Skin epidermis (tissue), 12 donors: ENCODE data around the gene AMH.

Source experiments
- H3K27ac ChIP-seq, 21 experiments: fragments of 200-600 bp; sonication (generic) in 11 of 21; one replicate each; pipeline ENCODE4 v1.5.0; 2020; ENCODE audit warnings: mild to moderate bottlenecking in 3 of 21, inconsistent platforms in 2 of 21, moderate library complexity in 2 of 21
- H3K4me3 ChIP-seq, 7 experiments: fragments of 200-600 bp; sonication (generic) in 2 of 7; one replicate each; pipeline ENCODE4 v1.5.0; 2020; ENCODE audit warnings: inconsistent platforms in 2 of 7, mild to moderate bottlenecking in 2 of 7, moderate library complexity in 1 of 7

AMH gene

DNA sequence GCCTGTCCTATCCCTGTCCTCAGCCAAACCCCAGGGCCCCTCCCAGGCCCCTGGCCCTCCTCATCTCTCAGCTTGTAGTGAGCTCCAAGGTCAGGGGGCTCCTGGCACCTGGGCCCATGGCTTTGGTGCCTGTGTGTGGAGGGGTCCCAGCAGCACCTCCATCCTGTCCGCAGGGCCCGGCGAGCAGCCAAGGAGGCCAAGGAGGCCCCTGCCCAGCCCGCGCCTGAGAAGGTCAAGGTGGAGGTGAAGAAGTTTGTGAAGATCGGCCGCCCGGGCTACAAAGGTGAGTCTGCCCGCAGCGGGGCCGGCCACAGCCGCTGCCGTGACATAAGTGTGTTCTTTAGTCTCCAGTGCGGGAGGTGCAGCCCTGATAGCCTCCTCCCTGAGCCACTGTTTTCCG lies 3.9 kb upstream of the AMH start:
- no peak overlapping the region for H3K4me3 ChIP-seq
- H3K27ac ChIP-seq: no peak overlapping the region

DNA sequence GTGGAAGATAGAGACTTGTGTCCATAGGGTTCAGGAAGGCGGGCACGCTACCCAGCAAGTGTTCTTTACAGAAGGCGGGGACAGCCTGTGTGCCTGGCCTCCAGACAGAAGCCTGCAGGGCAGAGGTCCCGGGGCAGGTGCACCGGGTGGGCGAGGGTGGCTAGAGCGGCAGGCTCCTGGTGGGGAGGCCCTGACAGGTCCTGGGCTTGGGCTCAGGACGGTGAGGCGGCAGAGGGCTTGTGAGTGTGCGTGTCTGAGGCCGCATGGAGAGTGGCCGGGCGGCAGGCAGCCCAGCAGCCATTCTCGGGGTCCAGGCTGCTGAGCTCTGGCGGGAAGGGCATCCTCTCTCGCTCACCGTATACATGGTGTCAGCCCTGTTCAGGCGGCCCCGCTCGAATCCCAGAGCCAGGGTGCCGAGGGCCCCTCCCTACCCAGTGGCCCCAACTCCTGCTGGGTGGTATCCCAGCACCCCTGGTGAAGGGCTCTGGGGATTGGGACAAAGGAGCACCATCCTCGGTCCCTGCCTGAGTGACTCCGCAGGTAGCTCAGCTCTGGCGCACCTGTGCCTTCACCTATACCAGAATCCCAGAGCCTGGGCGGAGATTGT lies 3.0 kb upstream of the AMH start:
- Histone ChIP-seq H3K27ac (no peak overlapping the region), H3K4me3 (no peak overlapping the region)

DNA sequence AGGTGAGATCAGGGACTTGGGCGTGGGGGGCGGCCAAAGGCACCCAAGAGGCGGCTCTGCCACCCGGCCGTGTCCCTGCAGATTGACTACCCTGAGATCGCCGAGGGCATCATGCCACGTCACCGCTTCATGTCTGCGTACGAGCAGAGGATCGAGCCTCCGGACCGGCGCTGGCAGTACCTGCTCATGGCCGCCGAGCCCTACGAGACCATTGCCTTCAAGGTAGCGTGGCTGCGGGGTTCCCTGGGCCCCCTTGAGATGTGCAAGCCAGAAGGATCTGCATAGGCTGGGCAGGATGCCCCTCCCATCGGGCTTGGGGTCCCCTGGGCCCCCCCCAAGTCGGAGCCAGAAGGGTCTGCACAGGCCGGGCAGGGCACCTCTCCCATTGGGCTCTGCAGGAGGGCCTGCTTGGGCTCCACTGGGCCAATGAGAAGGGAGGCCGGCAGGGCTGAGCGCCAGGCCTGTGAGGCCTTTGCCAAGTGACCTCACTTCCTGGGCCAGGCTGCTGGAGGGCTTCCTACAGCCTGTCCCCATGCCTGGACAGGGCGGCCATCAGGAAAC lies 2.2 kb upstream of the AMH start:
- H3K4me3 ChIP-seq: no peak overlapping the region
- no peak overlapping the region for H3K27ac ChIP-seq

DNA sequence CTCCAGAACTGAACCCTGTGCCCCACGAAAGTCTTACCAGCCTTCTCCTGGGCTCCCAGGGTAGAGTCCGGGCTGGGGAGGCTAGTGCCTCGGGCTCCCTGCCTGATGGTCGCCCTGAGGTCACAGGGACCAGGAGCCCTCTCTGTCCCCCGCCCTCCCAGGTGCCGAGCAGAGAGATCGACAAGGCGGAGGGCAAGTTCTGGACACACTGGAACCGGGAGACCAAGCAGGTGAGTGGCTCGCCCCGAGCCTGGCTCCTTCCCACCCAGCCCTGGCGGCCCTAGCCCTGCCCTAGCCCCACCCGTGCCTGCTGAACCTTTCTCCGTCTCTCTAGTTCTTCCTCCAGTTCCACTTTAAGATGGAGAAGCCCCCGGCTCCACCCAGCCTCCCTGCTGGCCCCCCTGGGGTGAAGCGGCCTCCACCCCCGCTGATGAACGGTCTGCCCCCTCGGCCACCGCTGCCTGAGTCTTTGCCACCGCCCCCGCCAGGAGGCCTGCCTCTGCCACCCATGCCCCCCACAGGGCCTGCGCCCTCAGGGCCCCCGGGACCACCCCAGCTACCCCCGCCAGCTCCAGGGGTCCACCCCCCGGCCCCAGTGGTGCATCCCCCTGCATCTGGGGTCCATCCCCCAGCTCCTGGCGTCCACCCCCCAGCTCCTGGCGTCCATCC lies 1.6 kb upstream of the AMH start:
- no peak overlapping the region for H3K4me3 ChIP-seq
- H3K27ac ChIP-seq: no peak overlapping the region

DNA sequence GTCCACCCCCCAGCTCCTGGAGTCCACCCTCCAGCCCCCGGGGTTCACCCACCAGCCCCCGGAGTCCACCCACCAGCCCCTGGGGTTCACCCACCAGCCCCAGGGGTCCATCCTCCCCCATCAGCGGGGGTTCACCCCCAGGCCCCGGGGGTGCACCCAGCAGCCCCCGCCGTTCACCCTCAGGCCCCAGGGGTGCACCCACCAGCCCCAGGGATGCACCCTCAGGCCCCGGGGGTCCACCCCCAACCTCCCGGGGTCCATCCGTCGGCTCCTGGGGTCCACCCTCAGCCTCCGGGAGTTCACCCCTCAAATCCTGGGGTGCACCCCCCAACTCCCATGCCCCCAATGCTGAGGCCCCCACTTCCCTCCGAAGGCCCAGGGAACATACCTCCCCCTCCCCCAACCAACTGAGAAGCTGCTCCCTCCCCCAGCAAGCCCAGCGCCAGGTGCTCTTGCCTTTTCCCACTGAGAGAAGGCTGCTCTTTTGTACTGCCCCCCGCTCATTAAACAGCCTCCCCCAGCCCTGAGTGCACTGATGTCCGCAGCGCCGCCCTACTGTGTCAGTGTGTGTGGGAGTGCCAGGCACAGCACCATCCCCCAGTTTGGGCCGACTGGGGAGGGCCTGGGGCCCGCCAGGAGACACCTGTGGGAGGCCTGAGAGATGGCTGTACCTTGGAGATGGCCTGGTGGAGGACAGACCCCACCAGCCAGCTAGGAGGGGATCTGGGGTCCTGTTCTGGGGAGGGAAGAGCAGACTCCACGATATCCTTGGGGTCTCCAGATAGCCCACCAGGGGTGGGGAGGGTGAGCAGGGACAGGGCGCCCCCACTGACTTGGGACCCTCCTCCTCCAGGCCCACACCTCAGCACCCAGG lies 750 bp upstream of the AMH start:
- no peak overlapping the region for H3K4me3 ChIP-seq
- H3K27ac ChIP-seq: no peak overlapping the region

DNA sequence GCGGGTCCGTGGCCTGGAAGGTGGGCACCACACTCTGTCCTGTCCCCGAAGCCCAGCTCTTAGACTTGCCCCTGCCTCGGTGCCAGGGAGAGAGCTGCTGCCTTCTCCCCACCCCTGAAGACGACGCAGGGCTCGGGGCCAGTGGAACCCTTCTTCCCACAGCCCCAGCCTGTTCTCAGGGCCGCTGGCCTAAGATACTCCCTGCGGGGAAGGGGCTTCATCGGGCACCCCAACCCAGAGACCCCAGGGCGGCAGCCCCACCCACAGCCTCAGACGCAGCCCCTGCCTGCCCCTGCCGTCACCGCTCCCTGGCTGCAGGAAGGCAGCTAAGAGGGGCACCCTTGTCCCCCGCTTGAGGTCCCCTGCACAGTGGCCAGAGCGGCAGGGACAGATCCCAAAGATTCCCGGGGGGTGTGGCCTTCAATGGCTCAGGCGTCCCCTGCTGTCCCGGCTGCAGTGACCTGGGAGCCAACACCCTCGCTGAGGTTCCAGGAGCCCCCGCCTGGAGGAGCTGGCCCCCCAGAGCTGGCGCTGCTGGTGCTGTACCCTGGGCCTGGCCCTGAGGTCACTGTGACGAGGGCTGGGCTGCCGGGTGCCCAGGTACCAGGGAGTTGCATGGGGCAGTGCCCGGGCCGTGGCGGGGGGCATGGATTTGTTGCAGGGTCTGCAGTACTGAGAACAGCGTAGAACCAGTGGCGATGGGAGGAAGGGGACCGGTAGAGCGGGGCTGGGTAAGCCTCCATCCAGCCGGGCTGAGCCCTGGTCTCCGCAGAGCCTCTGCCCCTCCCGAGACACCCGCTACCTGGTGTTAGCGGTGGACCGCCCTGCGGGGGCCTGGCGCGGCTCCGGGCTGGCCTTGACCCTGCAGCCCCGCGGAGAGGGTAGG lies 1.0 kb downstream of the AMH start:
- Histone ChIP-seq H3K4me3 (no peak overlapping the region), H3K27ac (no peak overlapping the region)

DNA sequence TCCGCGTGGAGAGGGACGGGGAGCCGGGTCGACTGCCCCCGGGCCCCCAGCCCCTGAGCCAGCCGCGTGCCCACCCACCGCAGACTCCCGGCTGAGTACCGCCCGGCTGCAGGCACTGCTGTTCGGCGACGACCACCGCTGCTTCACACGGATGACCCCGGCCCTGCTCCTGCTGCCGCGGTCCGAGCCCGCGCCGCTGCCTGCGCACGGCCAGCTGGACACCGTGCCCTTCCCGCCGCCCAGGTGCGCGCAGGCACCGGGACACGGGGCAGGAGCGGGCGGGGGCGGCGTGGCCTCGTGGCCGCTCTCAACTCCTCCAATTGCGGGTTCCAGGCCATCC lies 1.6 kb downstream of the AMH start:
- no peak overlapping the region for H3K27ac ChIP-seq
- peak overlapping the region in 1 of 7 experiments; percentile 15 for H3K4me3 ChIP-seq

DNA sequence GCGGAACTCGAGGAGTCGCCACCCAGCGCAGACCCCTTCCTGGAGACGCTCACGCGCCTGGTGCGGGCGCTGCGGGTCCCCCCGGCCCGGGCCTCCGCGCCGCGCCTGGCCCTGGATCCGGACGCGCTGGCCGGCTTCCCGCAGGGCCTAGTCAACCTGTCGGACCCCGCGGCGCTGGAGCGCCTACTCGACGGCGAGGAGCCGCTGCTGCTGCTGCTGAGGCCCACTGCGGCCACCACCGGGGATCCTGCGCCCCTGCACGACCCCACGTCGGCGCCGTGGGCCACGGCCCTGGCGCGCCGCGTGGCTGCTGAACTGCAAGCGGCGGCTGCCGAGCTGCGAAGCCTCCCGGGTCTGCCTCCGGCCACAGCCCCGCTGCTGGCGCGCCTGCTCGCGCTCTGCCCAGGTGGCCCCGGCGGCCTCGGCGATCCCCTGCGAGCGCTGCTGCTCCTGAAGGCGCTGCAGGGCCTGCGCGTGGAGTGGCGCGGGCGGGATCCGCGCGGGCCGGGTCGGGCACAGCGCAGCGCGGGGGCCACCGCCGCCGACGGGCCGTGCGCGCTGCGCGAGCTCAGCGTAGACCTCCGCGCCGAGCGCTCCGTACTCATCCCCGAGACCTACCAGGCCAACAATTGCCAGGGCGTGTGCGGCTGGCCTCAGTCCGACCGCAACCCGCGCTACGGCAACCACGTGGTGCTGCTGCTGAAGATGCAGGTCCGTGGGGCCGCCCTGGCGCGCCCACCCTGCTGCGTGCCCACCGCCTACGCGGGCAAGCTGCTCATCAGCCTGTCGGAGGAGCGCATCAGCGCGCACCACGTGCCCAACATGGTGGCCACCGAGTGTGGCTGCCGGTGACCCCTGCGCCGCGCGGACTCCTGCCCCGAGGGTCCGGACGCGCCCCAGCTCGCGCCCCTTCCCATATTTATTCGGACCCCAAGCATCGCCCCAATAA lies 2.3 kb downstream of the AMH start:
- H3K27ac ChIP-seq: no peak overlapping the region
- H3K4me3 ChIP-seq: peak overlapping the region in 2 of 7 experiments; percentile 15 to 21

DNA sequence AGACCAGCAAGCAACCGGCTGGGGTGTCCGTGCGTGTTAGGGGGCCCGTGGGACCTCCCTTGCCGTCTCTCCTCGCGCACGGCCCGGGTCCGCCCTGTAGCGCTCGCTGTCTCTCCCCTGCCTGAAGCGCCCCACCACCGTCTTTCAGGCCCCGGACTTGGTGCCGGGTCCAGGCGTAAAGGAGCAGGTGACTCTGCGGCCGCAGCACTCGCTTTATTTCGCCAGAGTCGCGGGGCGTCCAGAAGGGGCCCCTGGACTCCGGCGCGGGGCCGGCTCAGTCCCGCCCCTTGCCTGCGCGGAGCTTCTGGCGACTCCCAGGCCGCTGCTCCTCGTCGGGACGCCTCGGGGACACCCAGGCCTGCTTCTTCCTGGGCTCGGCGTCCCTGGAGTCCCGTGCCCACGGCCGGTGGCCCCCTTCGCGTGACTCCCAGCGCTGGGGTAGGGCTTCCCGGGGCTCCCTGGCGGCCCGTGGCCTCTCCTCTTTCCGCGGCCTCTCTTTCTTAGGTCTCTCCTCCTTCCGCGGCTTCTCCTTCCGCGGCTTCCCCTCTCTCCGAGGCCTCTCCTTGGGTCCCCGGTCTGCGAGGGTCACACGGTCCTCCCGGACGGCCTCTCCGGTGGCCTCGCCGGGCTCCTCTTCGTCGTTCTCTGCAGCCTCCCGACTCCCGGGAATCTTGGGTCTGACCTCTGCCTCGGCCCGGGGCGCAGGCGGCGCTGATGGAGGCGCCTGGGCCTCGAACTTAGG lies 3.1 kb downstream of the AMH start:
- Histone ChIP-seq H3K27ac (no peak overlapping the region), H3K4me3 (peak overlapping the region in 4 of 7 experiments; percentile 5 to 21 (median 14))

DNA sequence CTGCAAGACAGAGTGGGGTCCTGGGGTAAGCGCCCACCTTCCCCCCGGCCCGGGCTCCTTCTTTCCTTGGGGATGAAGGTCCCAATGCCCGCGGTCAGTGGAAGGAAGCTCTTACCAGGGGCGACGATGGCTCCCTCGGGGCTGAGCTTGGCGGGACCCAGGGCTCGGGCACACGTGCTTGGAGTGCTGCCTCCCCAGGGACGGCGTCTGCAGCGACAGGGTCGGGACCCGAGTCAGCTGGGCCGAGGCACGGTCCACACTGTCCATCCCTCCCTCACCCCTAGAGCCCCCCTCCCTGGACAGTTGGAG lies 3.6 kb downstream of the AMH start:
- peak overlapping the region in 1 of 21 experiments; percentile 22 for H3K27ac ChIP-seq
- H3K4me3 ChIP-seq: peak overlapping the region in 4 of 7 experiments; percentile 5 to 21 (median 17)

DNA sequence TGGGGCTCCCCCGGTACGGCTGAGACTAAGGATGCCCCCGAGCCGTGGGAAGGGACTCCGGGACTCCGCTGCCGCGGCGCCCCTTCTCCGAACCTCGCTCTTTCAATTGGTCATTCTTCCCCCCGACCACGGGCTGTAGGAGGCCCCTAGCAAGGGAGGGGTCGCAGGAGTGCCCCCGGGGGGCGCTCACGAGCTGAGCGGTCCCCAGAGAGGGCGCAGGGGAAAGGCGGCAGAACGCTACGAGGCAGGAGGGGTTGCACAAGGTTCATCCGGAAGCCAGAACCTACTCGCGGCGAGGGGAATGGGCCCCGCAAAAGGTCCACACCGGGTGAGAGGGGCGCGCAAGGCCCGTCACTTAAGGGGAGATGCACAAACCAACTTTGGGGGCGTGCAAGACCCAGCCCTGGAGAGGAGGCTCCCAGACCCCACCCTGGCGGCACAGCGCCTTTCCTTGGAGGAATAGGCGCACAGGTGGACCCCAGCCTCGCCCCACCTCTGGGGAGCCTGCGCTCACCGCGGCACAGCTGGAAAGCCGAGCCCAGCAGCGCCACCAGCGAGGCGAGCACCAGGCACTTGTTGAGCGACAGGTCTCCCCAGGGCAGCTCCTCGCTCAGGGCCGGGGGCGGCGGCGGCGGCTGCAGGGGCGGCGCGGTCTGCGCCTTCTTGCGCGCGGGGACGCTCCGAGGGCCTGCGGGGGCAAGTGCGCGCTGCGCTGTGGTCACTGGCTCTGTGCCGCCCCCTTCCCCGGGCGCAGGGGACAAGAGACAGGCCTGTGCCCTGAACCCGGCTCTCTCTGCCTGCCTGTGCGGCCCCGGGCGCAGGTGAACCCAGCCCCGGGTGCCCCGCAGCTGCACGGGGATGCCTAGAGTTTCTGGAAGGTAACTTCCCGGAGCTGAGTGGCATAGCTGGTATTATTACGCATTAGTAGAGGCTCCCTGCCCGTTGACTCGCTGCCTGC lies 4.3 kb downstream of the AMH start:
- Histone ChIP-seq H3K4me3 (peak overlapping the region in 3 of 7 experiments; percentile 5 to 21 (median 11)), H3K27ac (peak overlapping the region in 2 of 21 experiments; percentile 22 to 34)

DNA sequence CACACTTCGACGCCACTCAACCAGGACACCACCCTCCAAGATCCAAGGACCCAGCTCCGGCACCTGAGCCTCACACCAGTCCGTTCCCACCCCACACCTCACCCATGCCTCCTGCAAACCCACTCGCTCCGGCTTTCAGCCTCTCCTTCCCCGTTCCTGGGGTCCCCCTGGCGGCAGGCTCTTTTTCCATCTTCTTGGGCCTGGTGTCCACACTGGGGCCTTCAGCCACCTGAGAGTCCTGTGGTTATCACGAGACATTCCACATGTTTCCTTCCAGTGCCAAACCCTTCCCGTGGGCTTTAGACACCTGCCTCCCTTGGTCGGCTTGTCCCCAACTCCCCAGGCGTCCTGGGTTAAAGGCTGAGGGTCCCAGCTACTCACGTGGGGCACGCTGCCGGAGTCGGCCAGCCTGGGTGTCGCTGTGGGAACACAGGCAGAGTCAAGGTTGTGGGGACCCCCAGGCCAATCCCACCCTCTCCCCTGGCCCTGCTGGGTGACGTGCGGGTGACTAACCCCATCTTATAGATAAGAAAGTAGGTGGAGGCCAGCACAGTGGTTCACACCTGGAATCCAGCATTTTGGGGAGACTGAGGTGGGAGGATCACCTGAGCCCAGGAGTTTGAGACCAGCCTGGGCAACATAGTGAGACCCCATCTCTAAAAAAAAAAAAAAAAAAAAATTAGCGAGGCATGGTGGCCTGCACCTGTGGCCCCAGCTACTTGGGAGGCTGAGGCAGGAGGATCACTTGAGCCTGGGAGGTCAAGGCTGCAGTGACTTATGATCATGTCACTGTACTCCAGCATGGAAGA lies 5.1 kb downstream of the AMH start:
- Histone ChIP-seq H3K4me3 (no peak overlapping the region), H3K27ac (no peak overlapping the region)

DNA sequence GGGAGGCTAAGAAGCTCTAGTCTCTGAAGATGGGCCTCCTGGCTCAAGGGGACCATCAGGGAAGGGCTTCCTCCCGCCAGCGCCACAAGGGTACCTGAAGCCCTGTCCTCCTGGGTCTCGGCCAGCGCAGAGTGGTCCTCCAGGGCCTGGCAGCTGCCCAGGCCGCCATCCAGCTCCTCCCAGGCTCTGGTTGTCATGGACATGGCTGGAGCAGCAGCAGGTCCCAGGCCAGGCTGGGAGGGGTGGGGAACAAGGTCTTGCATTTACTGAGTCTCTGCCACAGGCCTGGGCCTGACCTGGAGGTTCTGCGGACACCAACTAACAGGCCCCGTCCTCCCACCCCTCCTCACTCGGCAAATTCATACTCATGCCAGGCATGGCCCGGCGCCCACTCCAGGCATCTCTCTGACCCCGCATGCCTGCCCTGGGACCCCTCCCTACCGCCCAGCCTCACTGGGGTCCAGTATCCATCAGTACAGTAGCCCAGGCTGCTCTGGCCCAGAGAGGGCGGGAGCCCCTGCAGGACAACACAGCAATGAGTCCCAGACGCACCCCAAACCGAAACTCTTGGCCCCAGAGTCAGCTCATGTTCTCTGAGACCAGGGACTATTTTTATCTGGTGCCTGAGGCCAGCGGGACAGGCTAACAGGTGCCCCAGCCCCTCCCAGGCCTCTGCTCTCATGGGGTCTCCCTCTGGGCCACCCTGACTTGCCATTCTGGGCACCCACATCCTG lies 6.2 kb downstream of the AMH start:
- Histone ChIP-seq H3K4me3 (no peak overlapping the region), H3K27ac (no peak overlapping the region)

DNA sequence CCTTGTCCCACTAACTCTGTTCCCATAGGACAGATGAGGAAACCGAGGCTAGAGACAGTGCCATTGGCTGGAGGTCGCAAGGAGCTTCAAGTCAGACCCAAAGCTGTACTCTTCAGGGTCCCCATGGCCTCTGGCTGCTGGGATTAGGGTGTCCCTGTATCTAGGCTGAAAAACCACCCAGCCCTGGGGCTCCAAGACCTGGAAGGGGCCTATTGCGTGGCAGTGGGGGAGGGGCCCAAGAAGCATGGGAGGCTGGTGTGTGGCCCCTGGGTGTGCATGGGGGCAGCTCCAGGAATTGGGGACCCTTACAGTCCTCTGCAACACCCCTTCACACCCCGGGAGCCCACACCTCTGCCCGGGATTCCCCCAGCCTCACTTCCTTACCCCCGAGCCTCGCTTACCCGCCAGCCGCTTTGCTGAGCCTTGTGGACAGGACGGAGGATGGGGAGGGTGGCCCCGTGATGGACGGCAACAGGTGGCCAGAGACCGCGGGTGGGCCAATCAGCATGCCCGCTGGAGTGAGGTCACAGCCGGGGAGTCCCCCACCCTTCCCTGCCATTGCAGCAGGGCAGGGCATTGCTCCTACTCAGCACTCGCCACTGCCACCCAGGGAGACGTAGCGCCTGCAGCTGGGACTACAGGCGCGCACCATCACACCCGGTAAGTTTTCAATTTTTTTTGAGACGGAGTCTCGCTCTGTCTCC lies 7.0 kb downstream of the AMH start, which contains the start of gene JSRP1:
TSS of gene JSRP1 (minus strand) at position 436 of the 704 bp plus-strand sequence. CDS start 1,103 bp downstream, outside the sequence.
- Histone ChIP-seq H3K27ac (peak within 1 kb of the TSS in 4 of 21 experiments; percentile 78 to 91 (median 86)), H3K4me3 (no peak within 1 kb of the TSS)

DNA sequence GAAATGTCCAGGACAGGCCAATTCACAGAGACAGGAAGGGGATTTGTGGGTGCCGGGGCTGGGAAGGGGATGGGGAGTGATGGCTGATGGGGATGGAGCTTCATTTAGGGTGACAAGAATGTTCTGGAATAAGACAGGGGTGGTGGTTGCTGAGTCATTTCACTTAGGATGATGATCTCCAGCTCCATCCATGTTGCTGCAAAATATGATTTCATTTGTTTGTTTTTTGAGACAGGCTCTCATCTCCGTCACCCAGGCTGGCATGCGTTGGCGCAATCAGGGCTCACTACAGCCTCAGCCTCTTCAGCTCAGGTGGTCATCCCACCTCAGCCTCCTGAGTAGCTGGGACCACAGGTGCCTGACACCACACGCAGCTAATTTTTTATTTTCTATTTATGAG lies 10.2 kb downstream of the AMH start:
- no peak overlapping the region for H3K4me3 ChIP-seq

More for the DNA sequence above, 10.2 kb downstream of the AMH start:
- peak overlapping the region in 7 of 21 experiments; percentile 6 to 67 (median 39) for H3K27ac ChIP-seq
